Astrocyte of the spinal cord (primary cell): Measurements from ENCODE around the gene SECTM1.

Source experiments
- DNase-seq: peaks from one replicate; pipeline ENCODE4 v3.0.0; 2011; ENCODE audit warnings: low read depth, low spot score
- H3K4me3 ChIP-seq: 2 replicates; pipeline ENCODE4 v1.5.1; 2011; ENCODE audit warnings: low read depth, mild to moderate bottlenecking, low read length, moderate library complexity
- CTCF ChIP-seq: IDR thresholded peaks from 2 replicates; pipeline ENCODE4 v1.5.1; 2012; ENCODE audit warnings: low read depth, mild to moderate bottlenecking, low read length, inconsistent platforms
- in situ Hi-C: cut with HindIII; loops from 2 replicates; pipeline ENCODE4 v1.10.0; 2017; ENCODE audit warnings: low sequenced_read_pairs

The SECTM1 gene

GRCh38 chr17:82334622-82335394 is 1.2 kb upstream of the SECTM1 start:
- no peak for TF ChIP-seq CTCF
- peak; percentile 30 for DNase-seq
- peak overlapping the region; percentile 14 for H3K4me3 ChIP-seq
- in situ Hi-C loops: no loop called here

- in situ Hi-C loops: no loop called here
- no peak for TF ChIP-seq CTCF
- no peak for DNase-seq
- no peak overlapping the region for H3K4me3 ChIP-seq
Measured at GRCh38 chr17:82334204-82334621, 647 bp upstream of the SECTM1 start.

DNA sequence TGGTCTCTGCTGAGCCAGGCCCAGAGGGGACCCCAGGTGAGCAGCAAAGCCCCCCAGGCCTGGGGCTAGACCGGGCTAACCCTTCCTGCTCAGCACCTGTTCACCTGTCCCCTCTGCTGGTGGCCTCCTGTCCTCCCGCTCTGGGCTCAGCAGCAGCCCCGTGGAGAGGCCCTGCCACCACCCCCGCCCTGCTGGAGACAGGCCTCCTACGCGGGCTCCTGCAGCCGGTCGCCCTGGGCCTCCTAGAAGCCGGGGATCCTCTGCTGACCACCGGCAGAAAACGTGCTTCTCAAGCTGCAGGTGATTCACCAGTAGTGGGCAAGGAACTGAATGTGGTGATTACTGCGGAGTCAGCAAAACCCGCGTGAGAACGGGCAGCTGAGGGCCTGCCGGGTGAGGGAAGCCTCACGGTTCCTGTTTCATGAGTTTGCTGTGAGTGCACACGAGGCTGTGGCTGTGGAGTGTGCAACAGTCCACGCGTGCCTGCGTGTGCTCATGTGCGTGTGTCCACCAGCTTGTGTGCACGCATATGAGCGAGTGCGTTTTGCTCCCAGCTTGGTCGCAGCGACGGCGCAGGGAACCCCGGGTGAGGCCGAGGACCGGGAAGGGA is 792 bp downstream of the SECTM1 start:
- in situ Hi-C loops: no loop called here
- peak; percentile 45 for DNase-seq
- peak overlapping the region; percentile 50 for H3K4me3 ChIP-seq
- TF ChIP-seq CTCF: no peak

GRCh38 chr17:82331345-82331939 is 2.1 kb downstream of the SECTM1 start:
- no peak overlapping the region for H3K4me3 ChIP-seq
- no peak for DNase-seq
- in situ Hi-C loops: no loop called here
- no peak for TF ChIP-seq CTCF

GRCh38 chr17:82330322-82331239 is 3.0 kb downstream of the SECTM1 start:
- in situ Hi-C loops: no loop called here
- peak; percentile 33 for DNase-seq
- H3K4me3 ChIP-seq: no peak overlapping the region
- TF ChIP-seq CTCF: no peak

DNA sequence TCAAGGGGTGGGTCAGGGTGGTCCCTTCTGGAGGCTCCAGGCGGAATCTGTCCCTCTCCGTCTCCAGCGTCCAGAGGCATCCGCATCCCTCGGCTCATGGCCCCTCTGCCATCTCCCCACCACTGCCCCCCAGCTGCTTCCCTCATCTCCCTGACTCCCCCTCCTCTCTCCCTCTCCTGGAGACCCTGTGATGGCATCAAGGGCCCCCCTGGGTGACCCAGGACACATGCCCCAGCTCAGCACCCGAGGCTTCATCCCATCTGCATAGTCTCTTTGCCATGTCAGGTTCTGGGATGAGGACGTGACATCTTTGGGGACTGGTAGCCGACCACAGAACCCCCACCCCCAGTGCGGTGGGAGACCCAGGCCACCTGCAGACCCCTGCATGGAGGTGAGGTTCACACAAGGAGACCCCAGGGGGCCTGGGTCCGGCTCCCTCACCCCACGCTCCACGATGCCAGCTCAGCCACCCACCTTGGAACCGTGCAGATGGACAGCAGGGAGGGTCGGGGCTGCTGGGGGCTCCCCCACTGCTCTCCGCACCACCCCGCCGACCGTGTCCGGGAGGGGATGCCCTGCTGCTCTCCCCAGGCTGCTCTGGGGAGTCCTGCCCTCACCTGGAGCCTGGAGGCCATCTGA is 3.8 kb downstream of the SECTM1 start:
- no peak for TF ChIP-seq CTCF
- H3K4me3 ChIP-seq: no peak overlapping the region
- in situ Hi-C loops: no loop called here
- no peak for DNase-seq
